Measurements from ENCODE around the gene BICC1. TPM values are rescaled to one million over a fixed set of nuclear protein-coding genes. Genes with fewer than 3 reads are reported as not detected.

The BICC1 gene
- total RNA-seq, 1 experiment from 2014 or later: 0.67 TPM

DNA sequence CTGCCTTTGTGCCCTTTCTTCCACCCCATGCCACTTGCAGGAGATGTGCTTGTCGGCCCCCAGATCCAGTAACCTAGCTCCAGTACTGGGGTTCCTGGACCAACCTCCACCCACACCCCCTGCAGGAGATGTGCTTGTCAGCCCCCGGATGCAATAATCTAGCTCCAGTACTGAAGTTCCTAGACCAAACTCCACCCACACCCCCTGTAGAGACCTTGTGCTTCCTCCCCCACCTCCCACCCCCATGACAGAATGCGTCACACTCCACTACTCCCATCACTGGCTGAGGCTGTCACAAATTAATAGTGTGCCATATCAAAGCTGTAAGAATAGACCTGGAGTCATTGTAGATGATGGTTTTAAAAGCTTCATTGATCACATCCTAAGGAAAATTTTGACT, 185.0 kb downstream of the BICC1 start:
- no TSS peak for BruUV-seq (replicated peaks)
- TF ChIP-seq, protein P1, sequence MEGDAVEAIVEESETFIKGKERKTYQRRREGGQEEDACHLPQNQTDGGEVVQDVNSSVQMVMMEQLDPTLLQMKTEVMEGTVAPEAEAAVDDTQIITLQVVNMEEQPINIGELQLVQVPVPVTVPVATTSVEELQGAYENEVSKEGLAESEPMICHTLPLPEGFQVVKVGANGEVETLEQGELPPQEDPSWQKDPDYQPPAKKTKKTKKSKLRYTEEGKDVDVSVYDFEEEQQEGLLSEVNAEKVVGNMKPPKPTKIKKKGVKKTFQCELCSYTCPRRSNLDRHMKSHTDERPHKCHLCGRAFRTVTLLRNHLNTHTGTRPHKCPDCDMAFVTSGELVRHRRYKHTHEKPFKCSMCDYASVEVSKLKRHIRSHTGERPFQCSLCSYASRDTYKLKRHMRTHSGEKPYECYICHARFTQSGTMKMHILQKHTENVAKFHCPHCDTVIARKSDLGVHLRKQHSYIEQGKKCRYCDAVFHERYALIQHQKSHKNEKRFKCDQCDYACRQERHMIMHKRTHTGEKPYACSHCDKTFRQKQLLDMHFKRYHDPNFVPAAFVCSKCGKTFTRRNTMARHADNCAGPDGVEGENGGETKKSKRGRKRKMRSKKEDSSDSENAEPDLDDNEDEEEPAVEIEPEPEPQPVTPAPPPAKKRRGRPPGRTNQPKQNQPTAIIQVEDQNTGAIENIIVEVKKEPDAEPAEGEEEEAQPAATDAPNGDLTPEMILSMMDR (IDR thresholded peaks at IDR 0.05): no peak
- TF ChIP-seq, protein P2, sequence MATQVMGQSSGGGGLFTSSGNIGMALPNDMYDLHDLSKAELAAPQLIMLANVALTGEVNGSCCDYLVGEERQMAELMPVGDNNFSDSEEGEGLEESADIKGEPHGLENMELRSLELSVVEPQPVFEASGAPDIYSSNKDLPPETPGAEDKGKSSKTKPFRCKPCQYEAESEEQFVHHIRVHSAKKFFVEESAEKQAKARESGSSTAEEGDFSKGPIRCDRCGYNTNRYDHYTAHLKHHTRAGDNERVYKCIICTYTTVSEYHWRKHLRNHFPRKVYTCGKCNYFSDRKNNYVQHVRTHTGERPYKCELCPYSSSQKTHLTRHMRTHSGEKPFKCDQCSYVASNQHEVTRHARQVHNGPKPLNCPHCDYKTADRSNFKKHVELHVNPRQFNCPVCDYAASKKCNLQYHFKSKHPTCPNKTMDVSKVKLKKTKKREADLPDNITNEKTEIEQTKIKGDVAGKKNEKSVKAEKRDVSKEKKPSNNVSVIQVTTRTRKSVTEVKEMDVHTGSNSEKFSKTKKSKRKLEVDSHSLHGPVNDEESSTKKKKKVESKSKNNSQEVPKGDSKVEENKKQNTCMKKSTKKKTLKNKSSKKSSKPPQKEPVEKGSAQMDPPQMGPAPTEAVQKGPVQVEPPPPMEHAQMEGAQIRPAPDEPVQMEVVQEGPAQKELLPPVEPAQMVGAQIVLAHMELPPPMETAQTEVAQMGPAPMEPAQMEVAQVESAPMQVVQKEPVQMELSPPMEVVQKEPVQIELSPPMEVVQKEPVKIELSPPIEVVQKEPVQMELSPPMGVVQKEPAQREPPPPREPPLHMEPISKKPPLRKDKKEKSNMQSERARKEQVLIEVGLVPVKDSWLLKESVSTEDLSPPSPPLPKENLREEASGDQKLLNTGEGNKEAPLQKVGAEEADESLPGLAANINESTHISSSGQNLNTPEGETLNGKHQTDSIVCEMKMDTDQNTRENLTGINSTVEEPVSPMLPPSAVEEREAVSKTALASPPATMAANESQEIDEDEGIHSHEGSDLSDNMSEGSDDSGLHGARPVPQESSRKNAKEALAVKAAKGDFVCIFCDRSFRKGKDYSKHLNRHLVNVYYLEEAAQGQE (IDR thresholded peaks at IDR 0.05; ENCODE audit: insufficient read depth in 1 of 2, low read depth in 2 of 2, low read length in 1 of 2): no peak
- no peak for TF ChIP-seq POLR2AphosphoS5 (IDR thresholded peaks at IDR 0.05; ENCODE audit: low read depth, low read length)
- H3K27me3 ChIP-seq (ENCODE audit: control insufficient read depth, insufficient read depth, low read length): no peaks in the 10 kb centered on the region
- H3K4me1 ChIP-seq (ENCODE audit: control insufficient read depth, insufficient read depth, low read length): no peaks in the 10 kb centered on the region
- DNase-seq (ENCODE audit: low read depth, low spot score) (no peak), ATAC-seq (no peak)
- ChIA-PET CTCF (no interaction called here), POLR2A (no interaction called here)
- 0 out of 2 replicates have a peak, but pooled peaks cover 4% of the 10 kb centered on the region for H3K9me3 ChIP-seq (ENCODE audit: control insufficient read depth, insufficient read depth, low read depth, low read length)
- intact Hi-C loops (cut with micrococcal nuclease; ENCODE audit: unreplicated experiment) (no loop called here), in situ Hi-C loops (cut with HindIII; ENCODE audit: low pct_unique_long_range_greater_than_20kb, low sequenced_read_pairs) (no loop called here)
- no peak overlapping the region for H3K4me3 ChIP-seq (ENCODE audit: low read depth in 2 of 2, low read length in 2 of 2)
- H3K36me3 ChIP-seq (ENCODE audit: control insufficient read depth, insufficient read depth, low read length): no peaks in the 10 kb centered on the region
- H3K27ac ChIP-seq (ENCODE audit: low read length): no peak overlapping the region

GRCh38 chr10:58698777-58699356, 186.2 kb downstream of the BICC1 start:
- no peaks in the 10 kb centered on the region for H3K4me1 ChIP-seq (ENCODE audit: control insufficient read depth, insufficient read depth, low read length)
- ATAC-seq: no peak
- BruUV-seq (replicated peaks): no TSS peak
- intact Hi-C loops (cut with micrococcal nuclease; ENCODE audit: unreplicated experiment) (no loop called here), in situ Hi-C loops (cut with HindIII; ENCODE audit: low pct_unique_long_range_greater_than_20kb, low sequenced_read_pairs) (no loop called here)
- POLR2A ChIA-PET: no interaction called here
- H3K4me3 ChIP-seq (ENCODE audit: low read depth in 2 of 2, low read length in 2 of 2): no peak overlapping the region
- H3K27ac ChIP-seq (ENCODE audit: low read length): no peak overlapping the region
- no peaks in the 10 kb centered on the region for H3K36me3 ChIP-seq (ENCODE audit: control insufficient read depth, insufficient read depth, low read length)
- H3K27me3 ChIP-seq (ENCODE audit: control insufficient read depth, insufficient read depth, low read length): no peaks in the 10 kb centered on the region
- DNase-seq (ENCODE audit: low read depth, low spot score): no peak
- H3K9me3 ChIP-seq (ENCODE audit: control insufficient read depth, insufficient read depth, low read depth, low read length): 0 out of 2 replicates have a peak, but pooled peaks cover 4% of the 10 kb centered on the region
- TF ChIP-seq POLR2AphosphoS5 (IDR thresholded peaks at IDR 0.05; ENCODE audit: low read depth, low read length) (no peak), SIN3A (IDR thresholded peaks at IDR 0.05; ENCODE audit: borderline replicate concordance, insufficient read depth, low read depth, low read length) (no peak), TCF7L2 (IDR thresholded peaks at IDR 0.05; ENCODE audit: low read depth, low read length) (no peak)
- TF ChIP-seq, protein P1 (IDR thresholded peaks at IDR 0.05): no peak
- TF ChIP-seq, protein P2 (IDR thresholded peaks at IDR 0.05; ENCODE audit: insufficient read depth in 1 of 2, low read depth in 2 of 2, low read length in 1 of 2): no peak
- CTCF ChIA-PET: no interaction called here
